Effector memory CD8-positive, alpha-beta T cell (primary cell): ENCODE results near the gene FAM120AOS.

Experiments used
- ATAC-seq: fragments of 150-1000 bp; cut with Tn5 transposase; replicated peaks from 2 replicates; pipeline ENCODE4 v1.10.0; 2021; ENCODE audit warnings: mild to moderate bottlenecking, moderate library complexity
- DNase-seq, 3 experiments: peaks; one replicate each; pipeline ENCODE4 v3.0.0; 2021
- H3K27ac Mint-ChIP-seq, 2 donors: one replicate each; pipeline ENCODE4 v1.8.0; 2022; ENCODE audit warnings: mild to moderate bottlenecking in 2 of 2, mixed read lengths in 2 of 2, moderate library complexity in 2 of 2
- H3K27me3 Mint-ChIP-seq, 2 donors: one replicate each; pipeline ENCODE4 v1.8.0; 2022; ENCODE audit warnings: mixed read lengths in 2 of 2
- H3K36me3 Mint-ChIP-seq: one replicate; pipeline ENCODE4 v1.8.0; 2022; ENCODE audit warnings: mild to moderate bottlenecking, moderate library complexity, mixed read lengths; ENCODE audit not compliant: insufficient read depth
- H3K4me1 Mint-ChIP-seq, 2 donors: one replicate each; pipeline ENCODE4 v1.8.0; 2022; ENCODE audit warnings: low read depth in 2 of 2, mixed read lengths in 2 of 2
- H3K4me3 Mint-ChIP-seq, 2 donors: one replicate each; pipeline ENCODE4 v1.8.0; 2022; ENCODE audit warnings: mild to moderate bottlenecking in 2 of 2, mixed read lengths in 2 of 2, moderate library complexity in 2 of 2
- H3K9me3 Mint-ChIP-seq, 2 donors: one replicate each; pipeline ENCODE4 v1.8.0; 2022; ENCODE audit warnings: mixed read lengths in 2 of 2

FAM120AOS gene

GRCh38 chr9:93419023-93419422 is 34.4 kb downstream of the FAM120AOS start:
- DNase-seq (no peak), ATAC-seq (no peak)
- Mint-ChIP-seq H3K4me3 (no peak overlapping the region), H3K27ac (no peak overlapping the region), H3K27me3 (peaks cover 29 to 52% of the 10 kb centered on the region in 2 donors), H3K4me1 (no peaks in the 10 kb centered on the region), H3K36me3 (no peaks in the 10 kb centered on the region), H3K9me3 (peaks cover 0 to 2% of the 10 kb centered on the region in 2 donors)

DNA sequence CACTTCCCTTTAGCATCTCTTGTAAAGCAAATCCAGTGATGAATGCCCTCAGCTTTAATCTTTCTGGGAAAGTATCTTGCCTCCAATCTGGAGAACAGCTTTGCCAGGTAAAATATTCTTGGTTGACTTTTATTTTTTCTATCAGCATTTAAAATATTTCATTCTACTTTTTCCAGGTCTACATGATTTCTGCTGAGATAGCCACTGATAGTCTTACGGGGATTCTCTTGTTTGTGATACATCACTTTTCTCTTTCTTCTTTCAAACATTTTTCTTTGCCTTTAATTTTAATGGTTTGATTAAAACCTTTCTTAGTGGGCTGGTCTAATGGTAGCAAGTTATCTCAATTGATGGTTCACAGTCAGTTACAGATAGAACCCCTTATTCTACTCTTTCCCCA is 35.8 kb downstream of the FAM120AOS start:
- Mint-ChIP-seq H3K4me3 (no peak overlapping the region), H3K27me3 (peaks cover 31 to 50% of the 10 kb centered on the region in 2 donors), H3K9me3 (peaks cover 0 to 2% of the 10 kb centered on the region in 2 donors), H3K27ac (no peak overlapping the region), H3K36me3 (no peaks in the 10 kb centered on the region), H3K4me1 (no peaks in the 10 kb centered on the region)
- ATAC-seq = no peak
- DNase-seq = no peak

DNA sequence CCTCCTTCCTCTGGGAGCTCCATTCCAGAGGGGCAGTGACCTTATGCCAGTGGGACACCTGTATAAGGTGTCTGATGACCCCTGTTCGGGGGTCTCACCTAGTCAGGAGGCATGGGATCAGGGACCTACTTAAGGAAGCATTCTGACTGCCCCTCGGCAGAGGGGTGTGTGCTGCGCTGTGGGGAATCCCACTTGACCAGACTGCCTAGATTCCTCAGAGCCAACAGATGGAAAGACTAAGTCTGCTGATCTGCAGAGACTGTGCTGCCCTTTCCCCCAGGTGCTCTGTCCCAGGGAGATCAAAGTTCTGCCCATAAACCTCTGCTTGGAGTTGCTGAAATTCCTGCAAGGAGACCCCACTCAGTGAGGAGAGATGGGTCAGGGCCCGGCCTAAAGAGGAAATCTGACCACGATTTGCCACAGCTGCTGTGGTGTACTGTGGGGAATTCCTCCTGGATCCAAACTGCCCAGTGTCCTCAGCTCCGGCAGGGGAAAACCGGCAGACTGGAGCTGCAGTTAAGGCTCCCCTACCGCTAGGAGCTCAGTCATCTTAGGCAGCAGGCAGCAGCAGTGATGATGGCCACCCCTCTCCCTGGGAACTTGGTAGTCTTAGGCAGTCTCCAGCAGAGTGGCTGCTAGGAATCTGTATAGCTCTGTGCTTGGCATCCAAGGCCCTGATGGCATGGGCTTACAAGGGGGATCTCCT is 36.7 kb downstream of the FAM120AOS start:
- no peak for ATAC-seq
- no peak overlapping the region for H3K4me3 Mint-ChIP-seq

DNA sequence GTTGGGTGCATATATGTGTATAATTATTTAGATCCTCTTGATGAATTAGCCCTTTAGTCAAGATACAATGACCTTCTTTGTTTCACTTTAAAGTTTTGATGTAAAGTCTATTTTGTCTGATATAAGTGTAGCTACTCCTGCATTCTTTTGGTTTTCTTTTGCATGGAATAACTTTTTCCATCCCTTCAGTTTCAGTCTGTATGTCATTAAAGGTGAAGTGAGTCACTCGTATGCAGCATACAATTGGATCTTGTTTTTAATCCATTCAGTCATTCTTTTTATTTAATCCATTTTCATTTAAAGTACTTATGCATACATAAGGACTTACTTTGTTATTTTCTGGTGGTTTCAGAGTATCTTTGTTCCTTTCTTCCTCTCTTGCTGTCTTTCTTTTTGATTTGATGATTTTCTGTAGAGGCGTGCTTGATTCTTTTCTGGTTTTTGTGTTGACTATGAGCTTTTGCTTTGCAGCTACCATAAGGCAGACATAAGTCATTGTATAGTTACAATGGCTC is 38.1 kb downstream of the FAM120AOS start:
- H3K27me3 Mint-ChIP-seq = peaks cover 47 to 50% of the 10 kb centered on the region in 2 donors
- H3K27ac Mint-ChIP-seq = no peak overlapping the region
- H3K9me3 Mint-ChIP-seq = peaks cover 0 to 2% of the 10 kb centered on the region in 2 donors
- no peaks in the 10 kb centered on the region for H3K4me1 Mint-ChIP-seq
- H3K36me3 Mint-ChIP-seq = no peaks in the 10 kb centered on the region
- H3K4me3 Mint-ChIP-seq = no peak overlapping the region
- DNase-seq (no peak), ATAC-seq (no peak)

More for the DNA sequence above, 36.7 kb downstream of the FAM120AOS start:
- Mint-ChIP-seq H3K36me3 (no peaks in the 10 kb centered on the region), H3K27ac (no peak overlapping the region), H3K9me3 (peaks cover 0 to 2% of the 10 kb centered on the region in 2 donors), H3K4me1 (no peaks in the 10 kb centered on the region), H3K27me3 (peaks cover 40 to 50% of the 10 kb centered on the region in 2 donors)
- DNase-seq = no peak

- Mint-ChIP-seq H3K27me3 (peaks cover 51 to 61% of the 10 kb centered on the region in 2 donors), H3K4me3 (no peak overlapping the region), H3K27ac (no peak overlapping the region), H3K36me3 (no peaks in the 10 kb centered on the region), H3K4me1 (no peaks in the 10 kb centered on the region), H3K9me3 (no peaks in the 10 kb centered on the region)
- no peak for DNase-seq
- ATAC-seq = no peak
These were observed 39.9 kb downstream of the FAM120AOS start for GRCh38 chr9:93413530-93413929.

- Mint-ChIP-seq H3K9me3 (no peaks in the 10 kb centered on the region), H3K36me3 (no peaks in the 10 kb centered on the region), H3K4me3 (no peak overlapping the region), H3K27me3 (peaks cover 27 to 37% of the 10 kb centered on the region in 2 donors), H3K27ac (no peak overlapping the region), H3K4me1 (no peaks in the 10 kb centered on the region)
- DNase-seq (no peak), ATAC-seq (no peak)
These were observed 47.0 kb downstream of the FAM120AOS start for GRCh38 chr9:93406371-93406770.

DNA sequence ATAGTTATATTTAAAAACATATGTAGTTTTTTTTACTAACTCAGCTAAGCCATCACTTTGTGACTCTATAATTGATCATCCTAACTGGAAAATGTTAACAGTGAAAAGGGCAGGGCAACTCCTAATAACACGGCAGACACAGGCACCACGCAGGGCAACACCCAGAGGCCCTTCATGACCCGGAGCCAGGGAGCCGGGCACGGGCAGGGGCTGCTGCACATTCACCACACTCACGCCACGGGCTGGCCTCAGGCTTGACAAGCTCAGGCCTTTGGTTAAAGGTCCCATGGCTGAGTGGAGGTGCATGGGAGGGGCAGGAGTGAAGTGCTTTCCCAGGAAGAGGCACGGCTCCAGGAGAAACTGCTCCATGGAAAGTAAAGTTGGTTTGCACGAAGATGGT is 54.9 kb downstream of the FAM120AOS start:
- Mint-ChIP-seq H3K4me3 (no peak overlapping the region), H3K36me3 (no peaks in the 10 kb centered on the region), H3K4me1 (no peaks in the 10 kb centered on the region), H3K27ac (no peak overlapping the region), H3K27me3 (peaks cover 0 to 23% of the 10 kb centered on the region in 2 donors), H3K9me3 (no peaks in the 10 kb centered on the region)
- ATAC-seq = no peak
- no peak for DNase-seq

GRCh38 chr9:93397661-93398373 is 55.6 kb downstream of the FAM120AOS start:
- Mint-ChIP-seq H3K27me3 (peaks cover 0 to 23% of the 10 kb centered on the region in 2 donors), H3K27ac (no peak overlapping the region), H3K4me1 (no peaks in the 10 kb centered on the region), H3K4me3 (no peak overlapping the region), H3K9me3 (no peaks in the 10 kb centered on the region), H3K36me3 (no peaks in the 10 kb centered on the region)
- DNase-seq = no peak
- ATAC-seq = no peak
